Measurements from ENCODE around the gene CDHR2.

DNA sequence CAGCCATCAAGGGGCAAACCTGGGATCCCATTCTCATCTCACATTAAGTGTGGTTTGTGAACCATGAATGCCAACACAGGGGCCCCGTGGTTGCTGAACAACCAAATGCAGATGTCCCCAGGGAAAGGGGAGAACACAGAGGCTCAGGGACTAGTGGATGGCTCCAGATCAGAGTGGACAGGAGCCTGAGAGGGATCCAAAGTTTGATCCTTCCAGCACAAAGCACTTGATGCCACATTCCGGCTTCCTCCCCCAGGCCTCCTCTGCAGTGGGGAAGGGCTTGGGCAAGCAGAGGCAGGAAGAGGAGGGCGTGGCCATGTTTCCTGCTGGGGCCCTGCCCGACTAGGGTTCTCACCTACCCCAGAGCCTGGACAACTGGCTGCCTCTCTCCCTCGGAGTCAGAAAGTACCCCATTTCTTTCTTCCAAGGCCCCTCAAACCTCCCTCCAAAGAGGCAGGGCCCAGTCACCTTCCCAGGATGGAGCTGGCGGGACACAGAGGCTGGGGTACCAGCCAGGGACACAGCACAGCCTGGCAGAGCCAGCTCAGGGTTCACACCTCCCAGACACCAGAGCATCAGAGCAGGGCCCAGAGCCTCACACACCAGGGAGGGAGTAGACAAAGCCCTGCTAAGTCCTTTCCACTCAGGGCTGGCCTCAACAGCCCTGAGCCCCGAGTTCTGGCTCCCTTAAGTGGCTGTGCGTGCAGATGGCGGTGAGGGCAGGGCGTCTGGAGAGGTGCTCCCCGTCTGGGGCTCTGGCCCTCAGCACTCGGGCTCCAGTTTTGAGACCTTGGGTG is 7.6 kb upstream of the CDHR2 start:
- no peak for TF ChIP-seq EZH2 (IDR thresholded peaks at IDR 0.05; ENCODE audit: borderline replicate concordance, low read length)
- TF ChIP-seq, protein P1, sequence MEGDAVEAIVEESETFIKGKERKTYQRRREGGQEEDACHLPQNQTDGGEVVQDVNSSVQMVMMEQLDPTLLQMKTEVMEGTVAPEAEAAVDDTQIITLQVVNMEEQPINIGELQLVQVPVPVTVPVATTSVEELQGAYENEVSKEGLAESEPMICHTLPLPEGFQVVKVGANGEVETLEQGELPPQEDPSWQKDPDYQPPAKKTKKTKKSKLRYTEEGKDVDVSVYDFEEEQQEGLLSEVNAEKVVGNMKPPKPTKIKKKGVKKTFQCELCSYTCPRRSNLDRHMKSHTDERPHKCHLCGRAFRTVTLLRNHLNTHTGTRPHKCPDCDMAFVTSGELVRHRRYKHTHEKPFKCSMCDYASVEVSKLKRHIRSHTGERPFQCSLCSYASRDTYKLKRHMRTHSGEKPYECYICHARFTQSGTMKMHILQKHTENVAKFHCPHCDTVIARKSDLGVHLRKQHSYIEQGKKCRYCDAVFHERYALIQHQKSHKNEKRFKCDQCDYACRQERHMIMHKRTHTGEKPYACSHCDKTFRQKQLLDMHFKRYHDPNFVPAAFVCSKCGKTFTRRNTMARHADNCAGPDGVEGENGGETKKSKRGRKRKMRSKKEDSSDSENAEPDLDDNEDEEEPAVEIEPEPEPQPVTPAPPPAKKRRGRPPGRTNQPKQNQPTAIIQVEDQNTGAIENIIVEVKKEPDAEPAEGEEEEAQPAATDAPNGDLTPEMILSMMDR (IDR thresholded peaks at IDR 0.05; ENCODE audit: low read length): no peak

Measured in OCI-LY1 (cell line).